Lung (tissue), 12 donors: ENCODE measurements around the gene ZNF771. TPM values are rescaled to one million over a fixed set of nuclear protein-coding genes. Genes with fewer than 3 reads are reported as not detected.

Experiments used
- ATAC-seq: fragments of 200-7000 bp; cut with Tn5 transposase; one replicate; pipeline ENCODE4 v1.9.1; 2020; ENCODE audit warnings: moderate number of reproducible peaks; ENCODE audit not compliant: insufficient read depth, low FRiP score
- DNase-seq, 3 donors: peaks; one replicate each; pipeline ENCODE4 v3.0.0-alpha.2; 2013 to 2017
- H3K27ac ChIP-seq, 2 donors: one replicate each; pipeline ENCODE4 v1.5.1; 2013; ENCODE audit warnings: mild to moderate bottlenecking in 2 of 2, moderate library complexity in 2 of 2, control low read depth in 1 of 2, inconsistent platforms in 1 of 2, low read depth in 1 of 2, low read length in 1 of 2
- H3K27me3 ChIP-seq, 3 donors: one replicate each; pipeline ENCODE4 v1.5.1; 2013; ENCODE audit warnings: low read length in 2 of 3; ENCODE audit not compliant: control insufficient read depth in 3 of 3, insufficient read depth in 3 of 3
- H3K36me3 ChIP-seq, 4 donors: one replicate each; pipeline ENCODE4 v1.5.1; 2013; ENCODE audit warnings: low read length in 4 of 4, mild to moderate bottlenecking in 1 of 4, moderate library complexity in 1 of 4; ENCODE audit not compliant: control insufficient read depth in 4 of 4, insufficient read depth in 4 of 4
- H3K4me1 ChIP-seq, 5 donors: one replicate each; pipeline ENCODE4 v1.5.1; 2013; ENCODE audit warnings: low read length in 5 of 5, mild to moderate bottlenecking in 2 of 5, moderate library complexity in 1 of 5; ENCODE audit not compliant: control insufficient read depth in 5 of 5, insufficient read depth in 5 of 5
- H3K4me3 ChIP-seq: one replicate; pipeline ENCODE4 v1.5.1; 2013; ENCODE audit warnings: mild to moderate bottlenecking, control low read depth, moderate library complexity
- H3K9ac ChIP-seq, 2 donors: one replicate each; pipeline ENCODE4 v1.5.1; 2013; ENCODE audit warnings: low read length in 2 of 2, control low read depth in 1 of 2; ENCODE audit not compliant: insufficient read depth in 1 of 2
- H3K9me3 ChIP-seq, 4 donors: one replicate each; pipeline ENCODE4 v1.5.1; 2013; ENCODE audit warnings: low read length in 3 of 4, mild to moderate bottlenecking in 1 of 4, moderate library complexity in 1 of 4; ENCODE audit not compliant: control insufficient read depth in 4 of 4, insufficient read depth in 3 of 4
- WGBS, 2 donors: extraction: QIAGEN DNeasy Blood & Tissue Kit; methylation state at CpG; one replicate each; pipeline ENCODE4 v1.1.7; 2013; 5-methylcytosine and 5-hydroxymethylcytosine counted together
- polyA plus RNA-seq, 2 donors: library from polyadenylated mRNA; stranded (reverse); fragments of 200-250 nt; gene quantifications; one replicate each; pipeline ENCODE4 v1.2.1, GENCODE V29; 2013
- total RNA-seq, 2 donors: library from RNA; depleted of rRNA in 1 of 2; stranded (reverse); fragments of >200 nt in 1 of 2; gene quantifications; one replicate each; pipeline ENCODE4 v1.2.1, GENCODE V29; 2014 to 2021
- TF ChIP-seq, protein P1 (sequence below): IDR thresholded peaks from 2 replicates; pipeline ENCODE4 v1.5.1; 2012; ENCODE audit warnings: mild to moderate bottlenecking; ENCODE audit errors: control extremely low read depth, extremely low read depth
- donor health status: control.
- donor health status: control.
- donor health status: Bipolar disorder and iron deficiency.
- donor health status: healthy.
- donor health status: DM: yes; HTN: yes; CAD: no.

ZNF771 gene
- total and polyA plus RNA-seq, 4 donors = 3.0 to 7.2 (median 4.3) TPM

GRCh38 chr16:30443631-30444030, 36.2 kb downstream of the ZNF771 start:
- Histone ChIP-seq H3K9me3 (peaks cover 0 to 5% (median 0%) of the 10 kb centered on the region in 4 donors), H3K27me3 (no peaks in the 10 kb centered on the region), H3K9ac (no peak overlapping the region), H3K27ac (no peak overlapping the region), H3K4me1 (peaks cover 0 to 12% (median 6%) of the 10 kb centered on the region in 5 donors), H3K4me3 (no peak overlapping the region), H3K36me3 (peaks cover 0 to 14% (median 5%) of the 10 kb centered on the region in 4 donors)
- 68 to 82% methylated on average over 2 of the region's 2 CpGs for WGBS, 2 donors
- DNase-seq (no peak), ATAC-seq (no peak)
- TF ChIP-seq, protein P1, sequence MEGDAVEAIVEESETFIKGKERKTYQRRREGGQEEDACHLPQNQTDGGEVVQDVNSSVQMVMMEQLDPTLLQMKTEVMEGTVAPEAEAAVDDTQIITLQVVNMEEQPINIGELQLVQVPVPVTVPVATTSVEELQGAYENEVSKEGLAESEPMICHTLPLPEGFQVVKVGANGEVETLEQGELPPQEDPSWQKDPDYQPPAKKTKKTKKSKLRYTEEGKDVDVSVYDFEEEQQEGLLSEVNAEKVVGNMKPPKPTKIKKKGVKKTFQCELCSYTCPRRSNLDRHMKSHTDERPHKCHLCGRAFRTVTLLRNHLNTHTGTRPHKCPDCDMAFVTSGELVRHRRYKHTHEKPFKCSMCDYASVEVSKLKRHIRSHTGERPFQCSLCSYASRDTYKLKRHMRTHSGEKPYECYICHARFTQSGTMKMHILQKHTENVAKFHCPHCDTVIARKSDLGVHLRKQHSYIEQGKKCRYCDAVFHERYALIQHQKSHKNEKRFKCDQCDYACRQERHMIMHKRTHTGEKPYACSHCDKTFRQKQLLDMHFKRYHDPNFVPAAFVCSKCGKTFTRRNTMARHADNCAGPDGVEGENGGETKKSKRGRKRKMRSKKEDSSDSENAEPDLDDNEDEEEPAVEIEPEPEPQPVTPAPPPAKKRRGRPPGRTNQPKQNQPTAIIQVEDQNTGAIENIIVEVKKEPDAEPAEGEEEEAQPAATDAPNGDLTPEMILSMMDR = no peak

DNA sequence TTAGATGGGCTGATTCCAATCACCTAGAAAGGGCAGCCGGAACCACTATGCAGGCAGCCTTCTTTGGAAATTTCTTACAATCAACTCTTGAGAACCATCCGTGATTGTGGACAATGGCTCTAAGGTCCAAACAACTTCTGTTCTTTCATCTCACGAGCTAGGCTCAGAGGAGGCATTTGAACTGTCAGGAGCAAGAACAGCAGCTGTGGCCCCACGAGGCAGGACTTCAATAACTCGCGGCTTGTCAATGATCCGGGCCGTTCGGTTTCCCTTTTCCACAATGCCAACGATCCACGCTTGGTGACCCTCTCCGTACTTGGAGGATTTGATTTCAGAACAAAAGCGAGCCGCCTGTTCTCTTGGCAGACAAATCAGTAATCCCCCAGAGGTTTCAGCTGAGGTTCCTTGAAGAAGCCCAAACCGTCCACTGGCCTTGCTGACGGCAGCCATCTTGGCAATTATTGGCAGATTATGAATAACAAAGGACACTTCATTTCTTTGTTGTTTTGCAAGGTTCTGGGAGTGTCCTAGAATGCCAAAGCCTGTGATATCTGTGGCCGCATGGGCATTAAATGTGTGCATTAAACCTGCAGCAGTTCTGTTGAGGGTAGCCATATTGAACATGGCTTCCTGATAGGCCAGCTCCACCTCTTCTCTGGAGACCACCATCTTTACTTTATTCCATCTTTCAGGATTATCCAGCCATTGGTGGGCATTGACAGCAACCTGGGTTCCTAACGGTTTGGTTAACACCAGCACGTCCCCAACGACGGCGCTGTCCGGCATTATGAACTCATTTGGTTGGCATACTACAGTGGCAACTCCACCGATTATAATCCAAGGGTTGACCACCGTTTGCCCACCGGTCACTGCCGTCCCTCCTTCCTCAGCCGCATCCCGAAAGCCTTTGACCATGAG, 37.1 kb downstream of the ZNF771 start:
- Histone ChIP-seq H3K4me3 (peak overlapping the region; percentile 73), H3K36me3 (peaks cover 0 to 14% (median 5%) of the 10 kb centered on the region in 4 donors), H3K9ac (peak overlapping the region; percentile 51 to 84), H3K4me1 (peaks cover 0 to 12% (median 6%) of the 10 kb centered on the region in 5 donors), H3K9me3 (peaks cover 0 to 5% (median 0%) of the 10 kb centered on the region in 4 donors), H3K27ac (peak overlapping the region; percentile 73 to 94), H3K27me3 (no peaks in the 10 kb centered on the region)
- DNase-seq = no peak
- no peak for ATAC-seq
- WGBS, 2 donors = 94 to 95% methylated on average over 29 of the region's 29 CpGs
- TF ChIP-seq, protein P1 = no peak

DNA sequence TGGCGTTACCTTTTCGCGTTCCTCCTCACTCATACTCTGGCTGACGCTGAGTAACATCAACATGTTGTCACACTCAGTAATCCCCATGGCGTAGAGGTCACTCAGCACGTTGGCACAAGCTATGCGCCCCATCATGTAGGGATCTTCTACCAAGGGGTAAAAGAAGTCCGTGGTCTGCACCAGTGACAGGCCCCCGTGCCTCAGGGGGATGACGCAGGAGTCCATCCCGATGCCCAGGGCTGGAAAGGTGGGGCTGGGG, 37.7 kb downstream of the ZNF771 start:
- peaks cover 0 to 5% (median 0%) of the 10 kb centered on the region in 4 donors for H3K9me3 ChIP-seq
- DNase-seq (no peak), ATAC-seq (no peak)
- TF ChIP-seq, protein P1 = no peak
- H3K9ac ChIP-seq = peak overlapping the region; percentile 51 to 84
- peak overlapping the region; percentile 73 for H3K4me3 ChIP-seq
- H3K4me1 ChIP-seq = peaks cover 0 to 12% (median 6%) of the 10 kb centered on the region in 5 donors
- H3K36me3 ChIP-seq = peaks cover 0 to 14% (median 5%) of the 10 kb centered on the region in 4 donors
- WGBS, 2 donors = 27 to 33% methylated on average over 11 of the region's 11 CpGs
- H3K27me3 ChIP-seq = no peaks in the 10 kb centered on the region
- H3K27ac ChIP-seq = peak overlapping the region; percentile 73 to 94
